SK-N-SH treated with all-trans-retinoic acid at 6 μM for 48 hours (cell line): ENCODE results near the gene CHD1.
A peak's percentile ranks its signal among the peaks of the same experiment; 100 is the strongest.

Source experiments
- ATAC-seq: fragments of 200-7000 bp; cut with Tn5 transposase; 3 replicates; pipeline ENCODE4 v1.9.1; 2020; ENCODE audit warnings: mild to moderate bottlenecking, moderate library complexity
- ARNTL ChIP-seq: fragments of 450-650 bp; formaldehyde crosslinking; IDR thresholded peaks from 2 replicates; pipeline ENCODE4 v1.5.0; 2020; ENCODE audit warnings: low read depth, mild to moderate bottlenecking, moderate library complexity, borderline replicate concordance
- BACH2 ChIP-seq: fragments of 250-450 bp; sonication (Bioruptor Pico); IDR thresholded peaks from 2 replicates; pipeline ENCODE4 v1.9.0; 2021; ENCODE audit warnings: mild to moderate bottlenecking, borderline replicate concordance
- CREB5 ChIP-seq: fragments of 250-450 bp; sonication (Bioruptor Pico); IDR thresholded peaks from 2 replicates; pipeline ENCODE4 v1.5.1; 2020; ENCODE audit warnings: low read depth, mild to moderate bottlenecking, moderate library complexity
- ESRRG ChIP-seq: fragments of 250-450 bp; sonication (Bioruptor Pico); IDR thresholded peaks from 2 replicates; pipeline ENCODE4 v1.6.1; 2021; ENCODE audit warnings: mild to moderate bottlenecking
- ISL1 ChIP-seq: fragments of 250-450 bp; sonication (Bioruptor Pico); IDR thresholded peaks from 2 replicates; pipeline ENCODE4 v2.1.2; 2022; ENCODE audit warnings: mild to moderate bottlenecking, moderate library complexity
- PATZ1 ChIP-seq: fragments of 250-450 bp; sonication (Bioruptor Pico); IDR thresholded peaks from 2 replicates; pipeline ENCODE4 v1.8.0; 2020; ENCODE audit warnings: mild to moderate bottlenecking, moderate library complexity, borderline replicate concordance
- RARB ChIP-seq: fragments of 250-450 bp; sonication (Bioruptor Pico); IDR thresholded peaks from 2 replicates; pipeline ENCODE4 v1.8.0; 2021; ENCODE audit warnings: mild to moderate bottlenecking, moderate library complexity
- ZNF8 ChIP-seq: fragments of 450-650 bp; formaldehyde crosslinking; IDR thresholded peaks from 2 replicates; pipeline ENCODE4 v1.5.0; 2020; ENCODE audit warnings: mild to moderate bottlenecking, moderate library complexity
- TF ChIP-seq, protein P1 (sequence below): fragments of 250-450 bp; sonication (Bioruptor Pico); IDR thresholded peaks from 2 replicates; pipeline ENCODE4 v1.5.1; 2021; ENCODE audit warnings: mild to moderate bottlenecking, moderate library complexity
- TF ChIP-seq, protein P2 (sequence below): fragments of 250-450 bp; sonication (Bioruptor Pico); IDR thresholded peaks from 2 replicates; pipeline ENCODE4 v1.8.0; 2021; ENCODE audit warnings: low read depth, mild to moderate bottlenecking, moderate library complexity, borderline replicate concordance

The CHD1 gene

DNA sequence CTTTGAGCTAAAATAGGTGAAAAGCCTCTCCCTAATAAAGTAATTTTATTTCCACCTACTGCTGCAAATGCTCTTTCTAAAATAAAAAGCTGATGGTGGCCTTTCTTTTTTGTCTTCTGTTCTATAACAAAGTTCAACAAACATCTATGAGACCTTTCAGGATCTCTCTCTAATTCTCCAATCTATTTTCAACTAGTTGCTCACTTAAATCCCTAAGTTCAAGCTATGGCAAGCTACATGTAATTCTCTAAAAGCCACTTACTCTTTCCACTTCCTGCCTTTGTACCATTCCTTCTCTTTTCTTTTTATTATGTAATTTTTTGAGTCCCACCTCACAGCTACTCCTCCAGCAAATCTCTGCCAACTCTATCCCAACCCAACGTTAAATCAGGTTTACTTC, 20.9 kb downstream of the CHD1 start:
- TF ChIP-seq ESRRG (CRISPR knock-in tag), result no peak
- TF ChIP-seq PATZ1 (CRISPR knock-in tag), result no peak
- TF ChIP-seq RARB (CRISPR knock-in tag), result no peak
- no peak for ATAC-seq

DNA sequence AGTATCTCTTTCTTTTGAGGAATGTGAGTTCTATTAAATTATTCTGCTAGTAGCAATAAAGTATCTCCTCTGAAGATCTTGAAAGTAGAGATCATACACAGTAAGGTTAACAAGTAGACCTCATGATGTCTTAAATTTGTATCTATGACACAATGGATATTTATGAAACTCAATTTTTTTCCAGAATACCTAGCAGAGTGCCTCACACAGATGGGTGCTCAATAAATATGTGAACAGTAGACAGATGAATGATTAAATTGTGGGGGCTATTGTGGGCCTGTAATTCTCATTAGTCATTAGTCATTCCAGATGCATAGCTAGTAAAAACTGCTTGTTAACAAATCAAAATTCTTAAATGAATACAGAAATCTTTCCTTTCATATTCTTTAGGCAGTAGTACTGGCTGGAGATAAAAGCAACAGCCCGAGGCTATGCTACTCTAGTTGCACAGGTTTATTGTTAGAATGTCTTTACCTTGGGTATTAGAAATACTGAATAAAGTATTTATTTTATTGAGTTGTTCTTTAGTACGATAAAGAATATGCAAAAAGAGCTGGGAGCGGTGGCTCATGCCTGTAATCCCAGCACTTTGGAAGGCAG, 22.0 kb downstream of the CHD1 start:
- ATAC-seq, result peak; percentile 64
- peak; percentile 84 for TF ChIP-seq ISL1 (CRISPR knock-in tag)
- no peak for TF ChIP-seq ZNF8 (CRISPR knock-in tag)
- 0 out of 2 replicates have a peak, but pooled peaks have one; percentile 41 for TF ChIP-seq CREB5 (CRISPR knock-in tag)
- peak; percentile 83; the same call in 1 of the 2 replicates for TF ChIP-seq PATZ1 (CRISPR knock-in tag)

GRCh38 chr5:98905857-98906688, 22.7 kb downstream of the CHD1 start:
- peak; percentile 68 for ATAC-seq
- TF ChIP-seq, protein P1, sequence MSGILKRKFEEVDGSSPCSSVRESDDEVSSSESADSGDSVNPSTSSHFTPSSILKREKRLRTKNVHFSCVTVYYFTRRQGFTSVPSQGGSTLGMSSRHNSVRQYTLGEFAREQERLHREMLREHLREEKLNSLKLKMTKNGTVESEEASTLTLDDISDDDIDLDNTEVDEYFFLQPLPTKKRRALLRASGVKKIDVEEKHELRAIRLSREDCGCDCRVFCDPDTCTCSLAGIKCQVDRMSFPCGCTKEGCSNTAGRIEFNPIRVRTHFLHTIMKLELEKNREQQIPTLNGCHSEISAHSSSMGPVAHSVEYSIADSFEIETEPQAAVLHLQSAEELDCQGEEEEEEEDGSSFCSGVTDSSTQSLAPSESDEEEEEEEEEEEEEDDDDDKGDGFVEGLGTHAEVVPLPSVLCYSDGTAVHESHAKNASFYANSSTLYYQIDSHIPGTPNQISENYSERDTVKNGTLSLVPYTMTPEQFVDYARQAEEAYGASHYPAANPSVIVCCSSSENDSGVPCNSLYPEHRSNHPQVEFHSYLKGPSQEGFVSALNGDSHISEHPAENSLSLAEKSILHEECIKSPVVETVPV (CRISPR knock-in tag), result no peak
- TF ChIP-seq ESRRG (CRISPR knock-in tag), result no peak

- TF ChIP-seq, protein P2, sequence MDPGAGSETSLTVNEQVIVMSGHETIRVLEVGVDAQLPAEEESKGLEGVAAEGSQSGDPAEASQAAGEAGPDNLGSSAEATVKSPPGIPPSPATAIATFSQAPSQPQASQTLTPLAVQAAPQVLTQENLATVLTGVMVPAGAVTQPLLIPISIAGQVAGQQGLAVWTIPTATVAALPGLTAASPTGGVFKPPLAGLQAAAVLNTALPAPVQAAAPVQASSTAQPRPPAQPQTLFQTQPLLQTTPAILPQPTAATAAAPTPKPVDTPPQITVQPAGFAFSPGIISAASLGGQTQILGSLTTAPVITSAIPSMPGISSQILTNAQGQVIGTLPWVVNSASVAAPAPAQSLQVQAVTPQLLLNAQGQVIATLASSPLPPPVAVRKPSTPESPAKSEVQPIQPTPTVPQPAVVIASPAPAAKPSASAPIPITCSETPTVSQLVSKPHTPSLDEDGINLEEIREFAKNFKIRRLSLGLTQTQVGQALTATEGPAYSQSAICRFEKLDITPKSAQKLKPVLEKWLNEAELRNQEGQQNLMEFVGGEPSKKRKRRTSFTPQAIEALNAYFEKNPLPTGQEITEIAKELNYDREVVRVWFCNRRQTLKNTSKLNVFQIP (CRISPR knock-in tag), result no peak
- no peak for TF ChIP-seq ISL1 (CRISPR knock-in tag)
- TF ChIP-seq, protein P1 (CRISPR knock-in tag), result no peak
- TF ChIP-seq BACH2 (CRISPR knock-in tag), result no peak
- ATAC-seq, result peak; percentile 43; the same call in 2 of the 3 replicates
Measured at GRCh38 chr5:98904780-98905179, 24.0 kb downstream of the CHD1 start.

DNA sequence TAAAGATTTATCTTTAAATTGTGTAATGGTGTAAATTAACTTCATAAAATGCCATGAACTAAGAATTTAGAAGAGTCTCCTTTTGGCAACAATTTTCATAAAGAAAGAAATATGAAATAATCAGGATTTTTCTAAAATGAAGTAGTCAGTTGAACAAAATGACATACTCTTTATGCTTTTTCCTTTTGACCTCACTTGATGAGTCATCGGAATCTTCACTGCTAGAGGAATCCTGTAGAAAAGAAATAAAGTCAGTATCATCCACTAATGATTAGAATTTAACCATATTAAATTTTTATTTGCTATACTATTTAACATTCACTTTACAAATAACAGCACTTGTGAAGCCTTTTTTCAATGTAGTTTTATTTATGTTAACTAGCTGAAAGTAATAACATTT, 26.1 kb downstream of the CHD1 start:
- ATAC-seq, result peak; percentile 59

GRCh38 chr5:98899456-98899855, 29.4 kb downstream of the CHD1 start:
- no peak for ATAC-seq
- TF ChIP-seq ESRRG (CRISPR knock-in tag), result no peak
- no peak for TF ChIP-seq ARNTL
- TF ChIP-seq CREB5 (CRISPR knock-in tag), result no peak

More for the DNA sequence above, 26.1 kb downstream of the CHD1 start:
- peak; percentile 35; the same call in 1 of the 2 replicates for TF ChIP-seq ISL1 (CRISPR knock-in tag)
- no peak for TF ChIP-seq ZNF8 (CRISPR knock-in tag)
